ENCODE data around the gene GINS3. TPM values are rescaled to one million over a fixed set of nuclear protein-coding genes. Genes with fewer than 3 reads are reported as not detected.
A peak's percentile ranks its signal among the peaks of the same experiment; 100 is the strongest.

The GINS3 gene
- polyA plus RNA-seq, 1 donor (not counting 4 experiments of a cell fraction or from before 2014, with no cell fraction given) = 10.1 TPM

DNA sequence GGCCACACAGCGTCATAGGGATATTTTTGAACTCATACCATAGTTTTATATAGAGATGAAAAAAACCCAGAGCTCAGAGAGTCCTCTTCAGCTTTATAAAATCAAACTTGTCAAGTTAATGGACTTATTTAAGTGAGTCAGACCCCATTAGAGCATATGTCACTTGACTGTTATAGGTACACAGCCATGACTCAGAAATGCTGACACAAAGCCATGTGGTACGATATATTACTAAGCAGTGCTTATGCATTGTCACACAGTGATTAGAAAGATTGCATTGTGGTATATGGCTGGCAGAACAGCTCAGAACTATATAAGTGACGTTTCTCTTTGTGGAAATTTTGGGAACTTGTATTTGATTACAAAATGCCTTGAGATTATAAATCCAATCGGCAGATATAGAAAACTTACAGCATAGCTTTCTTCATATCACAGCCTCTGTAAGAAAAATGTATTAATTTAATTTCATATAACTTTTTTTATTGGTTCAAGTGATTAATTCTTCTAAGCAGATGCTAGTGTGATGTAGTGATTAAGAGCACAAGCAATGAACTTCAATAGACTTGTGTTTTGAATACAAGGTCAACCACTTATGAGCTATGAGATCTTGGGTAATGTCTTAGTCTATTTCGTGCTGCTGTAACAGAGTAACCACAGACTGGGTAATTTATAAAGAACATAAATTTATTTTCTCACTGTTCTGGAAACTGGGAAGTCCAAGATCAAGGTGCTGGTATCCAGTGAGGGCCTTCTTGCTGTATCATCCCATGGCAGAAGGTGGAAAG, 25.8 kb upstream of the GINS3 start:
- H3K4me1 ChIP-seq (ENCODE audit: control insufficient read depth, extremely low read depth, insufficient read depth, low read length) = peaks cover 10% of the 10 kb centered on the region
- H3K27ac ChIP-seq (ENCODE audit: control insufficient read depth, insufficient read depth, low read length) = no peak overlapping the region
- H3K9ac ChIP-seq (ENCODE audit: control insufficient read depth, extremely low read depth, insufficient read depth, low read length) = no peak overlapping the region
- H2AFZ ChIP-seq (ENCODE audit: control insufficient read depth, low read length) = no peak overlapping the region
- no peak overlapping the region for H3K4me3 ChIP-seq (ENCODE audit: control insufficient read depth in 2 of 3, extremely low read depth in 1 of 3, insufficient read depth in 2 of 3, low read depth in 1 of 3, low read length in 3 of 3)
- FAIRE-seq = peak; percentile 58
- H3K27me3 ChIP-seq (ENCODE audit: control insufficient read depth, extremely low read depth, insufficient read depth, low read length) = no peaks in the 10 kb centered on the region
- no peaks in the 10 kb centered on the region for H3K36me3 ChIP-seq (ENCODE audit: control insufficient read depth in 2 of 2, extremely low read depth in 1 of 2, insufficient read depth in 2 of 2, low read length in 2 of 2)
- DNase-seq (ENCODE audit: low read depth, low spot score) = peak; percentile 63
- dilution Hi-C loops (cut with MboI; ENCODE audit: extremely low pct_ligation_motif_present, low sequenced_read_pairs) = no loop called here
- peak overlapping the region; percentile 30 for H3K4me2 ChIP-seq (ENCODE audit: control insufficient read depth, extremely low read depth, insufficient read depth, low read depth, low read length)
- H3K9me3 ChIP-seq (ENCODE audit: control insufficient read depth, low read depth, low read length) = no peaks in the 10 kb centered on the region
- no peaks in the 10 kb centered on the region for H4K20me1 ChIP-seq (ENCODE audit: control insufficient read depth, extremely low read depth, insufficient read depth, low read length)
- no peaks in the 10 kb centered on the region for H3K9me1 ChIP-seq (ENCODE audit: control insufficient read depth, extremely low read depth, insufficient read depth, low read length)
- H3K79me2 ChIP-seq (ENCODE audit: control insufficient read depth, insufficient read depth, low read length) = no peaks in the 10 kb centered on the region
- TF ChIP-seq, protein P1, sequence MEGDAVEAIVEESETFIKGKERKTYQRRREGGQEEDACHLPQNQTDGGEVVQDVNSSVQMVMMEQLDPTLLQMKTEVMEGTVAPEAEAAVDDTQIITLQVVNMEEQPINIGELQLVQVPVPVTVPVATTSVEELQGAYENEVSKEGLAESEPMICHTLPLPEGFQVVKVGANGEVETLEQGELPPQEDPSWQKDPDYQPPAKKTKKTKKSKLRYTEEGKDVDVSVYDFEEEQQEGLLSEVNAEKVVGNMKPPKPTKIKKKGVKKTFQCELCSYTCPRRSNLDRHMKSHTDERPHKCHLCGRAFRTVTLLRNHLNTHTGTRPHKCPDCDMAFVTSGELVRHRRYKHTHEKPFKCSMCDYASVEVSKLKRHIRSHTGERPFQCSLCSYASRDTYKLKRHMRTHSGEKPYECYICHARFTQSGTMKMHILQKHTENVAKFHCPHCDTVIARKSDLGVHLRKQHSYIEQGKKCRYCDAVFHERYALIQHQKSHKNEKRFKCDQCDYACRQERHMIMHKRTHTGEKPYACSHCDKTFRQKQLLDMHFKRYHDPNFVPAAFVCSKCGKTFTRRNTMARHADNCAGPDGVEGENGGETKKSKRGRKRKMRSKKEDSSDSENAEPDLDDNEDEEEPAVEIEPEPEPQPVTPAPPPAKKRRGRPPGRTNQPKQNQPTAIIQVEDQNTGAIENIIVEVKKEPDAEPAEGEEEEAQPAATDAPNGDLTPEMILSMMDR (optimal IDR thresholded peaks at IDR 0.05 in 1 of 3, IDR thresholded peaks at IDR 0.05 in 1 of 3, conservative IDR thresholded peaks at IDR 0.05 in 1 of 3; ENCODE audit: extremely low read depth in 1 of 3, insufficient read depth in 2 of 3, low read length in 3 of 3) = no peak
- no peak for TF ChIP-seq EZH2 (IDR thresholded peaks at IDR 0.05; ENCODE audit: low read length)

DNA sequence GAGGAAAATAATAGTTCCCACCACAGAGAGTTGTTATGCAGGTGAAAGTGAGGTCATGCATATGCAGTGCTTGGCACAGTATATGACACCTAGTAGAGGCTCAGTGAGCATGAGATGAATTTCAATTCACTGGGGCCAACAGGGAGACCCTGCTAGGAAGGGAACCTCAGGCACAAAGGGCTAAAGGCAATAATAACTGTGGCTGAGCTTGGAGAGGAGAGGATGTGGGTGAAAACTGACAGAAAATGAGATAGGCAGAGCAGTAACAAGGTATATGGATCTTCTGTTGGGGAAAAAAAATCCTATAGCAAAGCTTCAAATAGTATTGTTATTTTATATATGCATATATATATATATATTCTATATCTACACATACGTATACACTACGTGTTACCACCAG, 25.0 kb upstream of the GINS3 start:
- no peak for TF ChIP-seq EZH2 (IDR thresholded peaks at IDR 0.05; ENCODE audit: low read length)
- TF ChIP-seq, protein P1 (optimal IDR thresholded peaks at IDR 0.05 in 1 of 3, IDR thresholded peaks at IDR 0.05 in 1 of 3, conservative IDR thresholded peaks at IDR 0.05 in 1 of 3; ENCODE audit: extremely low read depth in 1 of 3, insufficient read depth in 2 of 3, low read length in 3 of 3) = no peak
- no peak overlapping the region for H2AFZ ChIP-seq (ENCODE audit: control insufficient read depth, low read length)
- H3K9me1 ChIP-seq (ENCODE audit: control insufficient read depth, extremely low read depth, insufficient read depth, low read length) = no peaks in the 10 kb centered on the region
- H3K36me3 ChIP-seq (ENCODE audit: control insufficient read depth in 2 of 2, extremely low read depth in 1 of 2, insufficient read depth in 2 of 2, low read length in 2 of 2) = no peaks in the 10 kb centered on the region
- H3K9me3 ChIP-seq (ENCODE audit: control insufficient read depth, low read depth, low read length) = no peaks in the 10 kb centered on the region
- H3K9ac ChIP-seq (ENCODE audit: control insufficient read depth, extremely low read depth, insufficient read depth, low read length) = no peak overlapping the region
- no peak overlapping the region for H3K27ac ChIP-seq (ENCODE audit: control insufficient read depth, insufficient read depth, low read length)
- no peak for DNase-seq (ENCODE audit: low read depth, low spot score)
- H3K4me3 ChIP-seq (ENCODE audit: control insufficient read depth in 2 of 3, extremely low read depth in 1 of 3, insufficient read depth in 2 of 3, low read depth in 1 of 3, low read length in 3 of 3) = no peak overlapping the region
- H3K4me2 ChIP-seq (ENCODE audit: control insufficient read depth, extremely low read depth, insufficient read depth, low read depth, low read length) = no peak overlapping the region
- H3K4me1 ChIP-seq (ENCODE audit: control insufficient read depth, extremely low read depth, insufficient read depth, low read length) = peaks cover 10% of the 10 kb centered on the region
- dilution Hi-C loops (cut with MboI; ENCODE audit: extremely low pct_ligation_motif_present, low sequenced_read_pairs) = no loop called here
- no peaks in the 10 kb centered on the region for H3K79me2 ChIP-seq (ENCODE audit: control insufficient read depth, insufficient read depth, low read length)
- no peaks in the 10 kb centered on the region for H4K20me1 ChIP-seq (ENCODE audit: control insufficient read depth, extremely low read depth, insufficient read depth, low read length)
- no peaks in the 10 kb centered on the region for H3K27me3 ChIP-seq (ENCODE audit: control insufficient read depth, extremely low read depth, insufficient read depth, low read length)
- no peak for FAIRE-seq

Measured in keratinocyte (primary cell).